GM15510 (cell line): ENCODE results near the gene DNAH9.

ENCODE experiments used
- POLR2A ChIP-seq: IDR thresholded peaks from 3 replicates; pipeline ENCODE4 v1.6.1; 2011; ENCODE audit warnings: borderline replicate concordance; ENCODE audit not compliant: insufficient read length; ENCODE audit errors: extremely low read depth

Gene DNAH9

GRCh38 chr17:11739848-11740247 lies 141.6 kb downstream of the DNAH9 start:
- TF ChIP-seq POLR2A, result no peak

- no peak for TF ChIP-seq POLR2A
Measured at GRCh38 chr17:11742886-11743285, 144.6 kb downstream of the DNAH9 start.

DNA sequence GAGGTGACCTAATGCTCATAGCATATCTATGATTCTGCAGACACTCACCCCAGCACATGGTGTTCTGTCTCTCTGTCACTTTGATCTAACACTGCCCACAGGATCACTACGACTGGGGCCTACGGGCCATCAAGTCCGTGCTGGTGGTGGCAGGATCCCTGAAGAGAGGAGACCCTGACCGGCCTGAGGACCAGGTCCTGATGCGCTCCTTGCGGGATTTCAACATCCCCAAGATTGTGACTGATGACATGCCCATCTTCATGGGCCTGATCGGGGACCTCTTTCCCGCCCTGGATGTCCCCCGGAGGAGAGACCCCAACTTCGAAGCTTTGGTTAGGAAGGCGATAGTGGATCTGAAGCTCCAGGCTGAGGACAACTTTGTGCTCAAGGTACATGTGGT lies 146.4 kb downstream of the DNAH9 start:
- no peak for TF ChIP-seq POLR2A

DNA sequence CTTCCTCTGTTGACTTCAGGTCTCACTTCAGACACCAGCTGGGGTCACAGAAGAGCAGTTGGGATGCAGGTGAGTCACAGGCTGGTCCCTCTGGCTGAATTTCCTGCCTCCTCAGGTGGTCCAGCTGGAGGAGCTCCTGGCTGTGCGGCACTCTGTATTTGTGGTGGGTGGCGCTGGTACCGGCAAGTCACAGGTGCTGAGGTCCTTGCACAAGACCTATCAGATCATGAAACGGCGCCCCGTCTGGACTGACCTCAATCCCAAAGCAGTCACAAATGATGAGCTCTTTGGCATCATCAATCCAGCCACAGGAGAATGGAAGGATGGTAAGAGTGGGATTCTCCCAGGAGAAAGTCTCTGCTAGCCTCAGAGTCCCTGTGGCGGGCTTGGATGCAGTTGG lies 149.2 kb downstream of the DNAH9 start:
- TF ChIP-seq POLR2A, result no peak

DNA sequence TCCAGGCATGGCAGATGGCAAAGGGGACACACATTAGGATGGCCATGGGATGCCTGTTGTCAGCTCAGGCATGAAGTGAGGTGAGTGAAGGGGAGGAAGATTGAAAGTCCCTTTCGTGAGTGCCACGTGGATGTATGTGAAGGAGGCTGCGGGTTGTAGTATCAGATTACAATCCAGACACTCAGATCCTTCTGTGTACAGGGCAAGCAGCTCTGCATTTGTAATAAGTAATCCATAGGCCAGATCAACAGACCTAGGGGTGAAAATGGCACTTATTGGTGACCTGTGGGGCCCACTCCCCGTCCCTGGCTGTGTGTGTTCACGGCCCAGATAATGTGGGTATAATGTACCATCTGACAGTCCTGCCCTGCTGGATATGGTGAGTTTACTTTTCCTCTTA lies 159.5 kb downstream of the DNAH9 start:
- TF ChIP-seq POLR2A, result no peak

DNA sequence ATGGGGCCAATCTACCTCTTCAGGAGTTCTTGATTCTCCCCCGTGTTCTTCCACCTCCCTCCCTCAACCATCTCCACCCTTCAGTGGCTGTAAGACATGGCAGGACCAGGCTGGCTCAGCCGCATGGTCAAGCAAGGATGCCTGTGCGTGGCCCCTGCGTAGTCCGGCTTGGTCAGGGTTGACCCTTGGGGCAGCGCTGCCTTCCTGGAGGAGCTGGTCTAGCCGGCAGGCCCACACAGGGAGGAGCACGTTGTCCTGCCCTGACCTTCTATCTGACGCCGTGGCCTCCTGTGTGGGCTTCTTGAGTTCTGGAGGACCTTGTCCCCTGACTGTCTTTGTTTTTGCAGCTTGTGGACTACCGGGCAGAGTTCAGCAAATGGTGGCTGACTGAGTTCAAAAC lies 169.8 kb downstream of the DNAH9 start:
- TF ChIP-seq POLR2A, result no peak

DNA sequence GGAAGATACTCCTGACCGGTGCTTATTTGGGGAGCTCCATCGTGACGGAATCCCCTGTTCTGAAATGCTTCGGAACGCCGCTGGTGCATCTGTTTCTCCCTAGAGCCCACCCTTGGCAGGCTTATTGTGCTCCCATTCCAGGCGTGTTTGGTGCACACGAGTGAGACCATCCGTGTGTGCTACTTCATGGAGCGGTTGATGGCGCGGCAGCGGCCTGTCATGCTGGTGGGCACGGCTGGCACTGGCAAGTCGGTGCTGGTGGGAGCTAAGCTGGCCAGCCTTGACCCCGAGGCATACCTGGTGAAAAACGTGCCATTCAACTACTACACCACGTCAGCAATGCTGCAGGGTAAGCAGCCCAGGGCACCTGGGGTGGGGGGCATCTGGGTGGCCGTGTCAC lies 170.7 kb downstream of the DNAH9 start:
- TF ChIP-seq POLR2A, result no peak

GRCh38 chr17:11772031-11772430 lies 173.8 kb downstream of the DNAH9 start:
- no peak for TF ChIP-seq POLR2A

- no peak for TF ChIP-seq POLR2A
Measured at GRCh38 chr17:11779892-11780291, 181.6 kb downstream of the DNAH9 start.

GRCh38 chr17:11780621-11781020 lies 182.4 kb downstream of the DNAH9 start:
- no peak for TF ChIP-seq POLR2A

- no peak for TF ChIP-seq POLR2A
Measured at GRCh38 chr17:11786711-11787438, 188.6 kb downstream of the DNAH9 start.

GRCh38 chr17:11795906-11796305 lies 197.6 kb downstream of the DNAH9 start:
- TF ChIP-seq POLR2A, result no peak

GRCh38 chr17:11797803-11798202 lies 199.5 kb downstream of the DNAH9 start:
- TF ChIP-seq POLR2A, result no peak

GRCh38 chr17:11803231-11803969 lies 205.1 kb downstream of the DNAH9 start:
- no peak for TF ChIP-seq POLR2A

GRCh38 chr17:11805138-11805537 lies 206.9 kb downstream of the DNAH9 start:
- no peak for TF ChIP-seq POLR2A

DNA sequence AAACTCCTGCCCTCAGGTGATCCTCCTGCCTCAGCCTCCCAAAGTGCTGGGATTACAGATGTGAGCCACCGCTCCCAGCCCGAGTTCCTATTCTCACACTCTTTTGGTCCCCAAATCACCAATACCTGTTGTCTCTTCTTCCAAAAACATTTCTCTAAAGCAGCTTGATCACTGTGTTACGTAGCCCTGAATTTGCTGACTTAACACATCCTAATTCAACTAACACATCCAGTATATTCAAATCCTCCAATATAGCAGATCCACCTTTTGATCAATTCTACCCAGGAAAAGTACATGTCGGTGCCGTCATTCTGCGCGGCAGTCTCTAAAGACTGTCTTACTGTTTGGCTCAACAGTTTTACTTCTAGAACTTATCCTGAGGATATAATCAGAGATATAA lies 207.7 kb downstream of the DNAH9 start:
- TF ChIP-seq POLR2A, result no peak
